ENCODE measurements around the gene OR10G4. TPM values are rescaled to one million over a fixed set of nuclear protein-coding genes. Genes with fewer than 3 reads are reported as not detected.
A peak's percentile ranks its signal among the peaks of the same experiment; 100 is the strongest.
"Not testable (repeated sequence)": the region's sequence is repeated elsewhere in the genome, so short reads cannot be mapped to it uniquely, and the experiment has no call there.

OR10G4 gene
- total RNA-seq, 1 donor from 2014 or later: not detected

DNA sequence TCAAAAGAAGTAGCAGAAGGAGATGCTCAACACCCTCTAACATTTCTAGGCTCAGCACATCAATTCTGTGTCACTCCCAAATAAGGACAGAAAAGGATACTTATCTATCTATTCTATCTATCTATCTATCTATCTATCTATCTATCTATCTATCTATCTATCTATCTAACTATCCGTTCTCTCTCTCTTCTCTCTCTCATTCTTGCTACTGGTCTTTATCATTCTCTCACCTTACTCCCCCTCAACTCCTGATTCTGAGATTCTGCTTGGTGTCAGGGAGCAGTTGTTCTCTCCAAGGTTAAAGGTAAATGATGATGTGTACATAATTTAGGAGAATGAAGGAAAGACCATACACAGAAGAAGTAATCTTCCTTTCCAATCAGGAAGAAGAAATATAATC lies 17.7 kb upstream of the OR10G4 start, which contains the start of gene OR10G6:
OR10G6 (minus strand) TSS at position 43 of the 400 bp plus-strand sequence; CDS start at position 43, 0 bp downstream.
- TF ChIP-seq, protein P1, sequence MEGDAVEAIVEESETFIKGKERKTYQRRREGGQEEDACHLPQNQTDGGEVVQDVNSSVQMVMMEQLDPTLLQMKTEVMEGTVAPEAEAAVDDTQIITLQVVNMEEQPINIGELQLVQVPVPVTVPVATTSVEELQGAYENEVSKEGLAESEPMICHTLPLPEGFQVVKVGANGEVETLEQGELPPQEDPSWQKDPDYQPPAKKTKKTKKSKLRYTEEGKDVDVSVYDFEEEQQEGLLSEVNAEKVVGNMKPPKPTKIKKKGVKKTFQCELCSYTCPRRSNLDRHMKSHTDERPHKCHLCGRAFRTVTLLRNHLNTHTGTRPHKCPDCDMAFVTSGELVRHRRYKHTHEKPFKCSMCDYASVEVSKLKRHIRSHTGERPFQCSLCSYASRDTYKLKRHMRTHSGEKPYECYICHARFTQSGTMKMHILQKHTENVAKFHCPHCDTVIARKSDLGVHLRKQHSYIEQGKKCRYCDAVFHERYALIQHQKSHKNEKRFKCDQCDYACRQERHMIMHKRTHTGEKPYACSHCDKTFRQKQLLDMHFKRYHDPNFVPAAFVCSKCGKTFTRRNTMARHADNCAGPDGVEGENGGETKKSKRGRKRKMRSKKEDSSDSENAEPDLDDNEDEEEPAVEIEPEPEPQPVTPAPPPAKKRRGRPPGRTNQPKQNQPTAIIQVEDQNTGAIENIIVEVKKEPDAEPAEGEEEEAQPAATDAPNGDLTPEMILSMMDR (IDR thresholded peaks at IDR 0.05; ENCODE audit: insufficient read depth, low read length, poor library complexity, severe bottlenecking): no peak
- no peaks in the 10 kb centered on the region for H3K27me3 ChIP-seq (ENCODE audit: control insufficient read depth, insufficient read depth, low read length)

DNA sequence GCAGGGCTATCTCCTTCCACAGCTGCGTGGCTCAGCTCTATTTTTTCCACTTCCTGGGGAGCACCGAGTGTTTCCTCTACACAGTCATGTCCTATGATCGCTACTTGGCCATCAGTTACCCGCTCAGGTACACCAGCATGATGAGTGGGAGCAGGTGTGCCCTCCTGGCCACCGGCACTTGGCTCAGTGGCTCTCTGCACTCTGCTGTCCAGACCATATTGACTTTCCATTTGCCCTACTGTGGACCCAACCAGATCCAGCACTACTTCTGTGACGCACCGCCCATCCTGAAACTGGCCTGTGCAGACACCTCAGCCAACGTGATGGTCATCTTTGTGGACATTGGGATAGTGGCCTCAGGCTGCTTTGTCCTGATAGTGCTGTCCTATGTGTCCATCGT lies 3.0 kb downstream of the OR10G4 start:
- H3K27me3 ChIP-seq (ENCODE audit: control insufficient read depth, insufficient read depth, low read length); H3K4me3 ChIP-seq (ENCODE audit: low read depth, low read length); DNase-seq (ENCODE audit: low read depth); H3K36me3 ChIP-seq (ENCODE audit: control insufficient read depth, insufficient read depth, low read length): not testable (repeated sequence)

More for the DNA sequence above, 17.7 kb upstream of the OR10G4 start, which contains the start of gene OR10G6:
- no peaks in the 10 kb centered on the region for H3K36me3 ChIP-seq (ENCODE audit: control insufficient read depth, insufficient read depth, low read length)
- no peak for DNase-seq (ENCODE audit: low read depth)
- H3K4me3 ChIP-seq (ENCODE audit: low read depth, low read length): no peak within 1 kb of the TSS

DNA sequence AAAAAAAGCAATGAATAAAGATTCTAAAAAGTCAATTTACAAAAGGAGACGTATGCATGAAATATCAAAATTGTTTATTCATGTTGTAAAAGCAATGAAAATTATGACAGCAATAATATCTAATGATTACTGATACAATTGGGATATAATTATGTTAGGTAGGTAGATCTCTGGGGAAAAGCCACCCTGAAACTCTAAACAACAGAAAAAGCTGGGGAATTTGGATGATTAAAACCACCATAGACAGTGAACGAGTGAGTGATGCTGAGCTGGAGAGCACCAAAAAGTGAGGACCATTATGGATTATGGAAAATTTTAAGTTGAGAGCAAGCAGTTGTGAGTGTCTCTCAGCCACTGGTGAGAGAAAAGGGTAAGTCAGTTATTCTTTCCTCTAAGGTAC lies 13.7 kb downstream of the OR10G4 start, which contains the start of gene OR10G8:
OR10G8 (plus strand) TSS at position 301 of the 400 bp plus-strand sequence. CDS start 2,825 bp downstream, outside the sequence.
- TF ChIP-seq, protein P1 (IDR thresholded peaks at IDR 0.05; ENCODE audit: insufficient read depth, low read length, poor library complexity, severe bottlenecking): no peak
- Histone ChIP-seq H3K4me3 (ENCODE audit: low read depth, low read length) (no peak within 1 kb of the TSS), H3K27me3 (ENCODE audit: control insufficient read depth, insufficient read depth, low read length) (no peaks in the 10 kb centered on the region), H3K36me3 (ENCODE audit: control insufficient read depth, insufficient read depth, low read length) (no peaks in the 10 kb centered on the region)
- no peak for DNase-seq (ENCODE audit: low read depth)

DNA sequence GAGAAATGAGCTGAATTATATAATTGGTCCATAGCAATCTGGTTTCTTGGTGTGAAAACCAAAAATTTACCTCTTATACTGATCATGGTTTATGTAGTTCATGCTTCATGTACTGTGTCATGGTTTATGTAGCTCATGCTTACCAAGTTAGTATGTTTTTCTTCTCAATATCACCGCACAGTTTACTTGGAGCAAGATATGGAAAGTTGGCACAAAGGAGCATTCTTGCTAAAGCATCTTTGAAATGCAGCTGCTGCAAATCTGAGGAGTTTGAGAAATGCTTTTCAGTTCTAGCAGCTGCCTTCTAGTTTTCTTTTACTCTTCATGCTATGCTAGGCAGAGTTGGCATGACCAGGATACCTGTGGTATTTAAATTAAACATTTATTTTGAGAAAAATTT lies 23.9 kb downstream of the OR10G4 start:
- no peak for DNase-seq (ENCODE audit: low read depth)
- Histone ChIP-seq H3K27me3 (ENCODE audit: control insufficient read depth, insufficient read depth, low read length) (no peaks in the 10 kb centered on the region), H3K4me3 (ENCODE audit: low read depth, low read length) (no peak overlapping the region), H3K36me3 (ENCODE audit: control insufficient read depth, insufficient read depth, low read length) (no peaks in the 10 kb centered on the region)
- TF ChIP-seq, protein P1 (IDR thresholded peaks at IDR 0.05; ENCODE audit: insufficient read depth, low read length, poor library complexity, severe bottlenecking): no peak

DNA sequence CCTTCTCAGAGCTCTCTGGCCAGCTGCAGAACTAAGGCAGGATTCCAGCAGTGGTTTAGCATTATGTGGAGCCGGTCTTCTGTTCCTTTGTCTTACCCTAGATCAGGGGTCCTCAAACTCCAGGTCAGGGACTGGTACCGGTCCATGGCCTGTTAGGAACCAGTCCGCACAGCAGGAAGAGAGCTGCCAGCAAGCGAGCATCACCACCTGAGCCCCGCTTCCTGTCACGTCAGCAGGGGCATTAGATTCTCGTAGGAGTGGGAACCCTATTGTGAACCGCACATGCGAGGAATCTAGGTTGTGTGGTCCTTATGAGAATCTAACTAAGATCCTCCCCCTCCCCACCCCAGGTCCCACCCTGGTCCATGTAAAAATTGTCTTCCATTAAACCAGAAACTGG lies 26.8 kb downstream of the OR10G4 start:
- Histone ChIP-seq H3K36me3 (ENCODE audit: control insufficient read depth, insufficient read depth, low read length) (no peaks in the 10 kb centered on the region), H3K4me3 (ENCODE audit: low read depth, low read length) (no peak overlapping the region), H3K27me3 (ENCODE audit: control insufficient read depth, insufficient read depth, low read length) (no peaks in the 10 kb centered on the region)
- no peak for DNase-seq (ENCODE audit: low read depth)
- TF ChIP-seq, protein P1 (IDR thresholded peaks at IDR 0.05; ENCODE audit: insufficient read depth, low read length, poor library complexity, severe bottlenecking): no peak

DNA sequence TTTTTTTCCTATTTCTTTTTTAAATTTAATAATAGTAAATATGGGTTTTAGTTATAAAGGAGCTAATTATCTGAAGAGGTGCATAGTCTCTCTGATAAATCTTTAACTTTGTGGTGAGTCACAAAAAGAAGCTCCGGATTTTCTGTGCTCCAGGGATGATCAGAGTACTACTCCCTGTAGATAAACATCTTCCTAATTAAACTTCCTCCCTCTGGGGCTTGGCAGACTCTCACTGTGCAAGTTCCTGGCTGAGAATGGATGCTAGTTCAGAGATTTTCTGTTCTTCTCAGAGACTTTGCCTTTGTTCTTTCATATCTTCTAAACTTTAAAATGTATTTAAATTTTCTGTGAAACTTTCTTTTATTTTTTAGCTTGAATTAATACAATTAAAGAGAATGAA lies 28.5 kb downstream of the OR10G4 start, which contains the start of gene OR10G7:
OR10G7 (minus strand) TSS at position 72 of the 400 bp plus-strand sequence. CDS start 2,324 bp downstream, outside the sequence.
- Histone ChIP-seq H3K4me3 (ENCODE audit: low read depth, low read length) (no peak within 1 kb of the TSS), H3K36me3 (ENCODE audit: control insufficient read depth, insufficient read depth, low read length) (no peaks in the 10 kb centered on the region), H3K27me3 (ENCODE audit: control insufficient read depth, insufficient read depth, low read length) (no peaks in the 10 kb centered on the region)
- peak; percentile 1 for DNase-seq (ENCODE audit: low read depth)
- TF ChIP-seq, protein P1 (IDR thresholded peaks at IDR 0.05; ENCODE audit: insufficient read depth, low read length, poor library complexity, severe bottlenecking): no peak

Data from kidney epithelial cell (primary cell).